ENCODE data around the gene BPIFB1. TPM values are rescaled to one million over a fixed set of nuclear protein-coding genes. Genes with fewer than 3 reads are reported as not detected.

BPIFB1 gene
- total and polyA plus RNA-seq, 2 donors (not counting 3 experiments of a cell fraction or from before 2014, with no cell fraction given): not detected

- POLR2A ChIA-PET: no interaction called here
- Histone ChIP-seq H3K27me3 (ENCODE audit: control insufficient read depth in 2 of 2, insufficient read depth in 2 of 2, low read length in 2 of 2) (no peaks in the 10 kb centered on the region), H3K9ac (replicated peaks; ENCODE audit: extremely low read depth, insufficient read depth, low read length) (no peak overlapping the region), H3K4me2 (ENCODE audit: insufficient read depth, low read length) (no peak overlapping the region), H3K79me2 (ENCODE audit: control insufficient read depth, insufficient read depth, low read length) (no peaks in the 10 kb centered on the region), H4K20me1 (replicated peaks; ENCODE audit: control insufficient read depth, extremely low read depth, insufficient read depth, low read length) (no peaks in the 10 kb centered on the region), H3K9me1 (replicated peaks; ENCODE audit: control insufficient read depth, extremely low read depth, insufficient read depth, low read length) (no peaks in the 10 kb centered on the region), H3K4me1 (ENCODE audit: control insufficient read depth, extremely low read depth, insufficient read depth, low read length) (no peaks in the 10 kb centered on the region), H3K36me3 (ENCODE audit: control insufficient read depth in 2 of 2, extremely low read depth in 1 of 2, insufficient read depth in 2 of 2, low read length in 2 of 2) (no peaks in the 10 kb centered on the region), H3K4me3 (replicated peaks in 1 of 3; ENCODE audit: insufficient read depth in 1 of 3, low read depth in 1 of 3, low read length in 3 of 3) (no peak overlapping the region), H3K9me3 (replicated peaks; ENCODE audit: control insufficient read depth, insufficient read depth, low read length) (no peaks in the 10 kb centered on the region), H2AFZ (ENCODE audit: low read depth, low read length) (no peak overlapping the region), H3K27ac (ENCODE audit: insufficient read depth, low read depth, low read length) (no peak overlapping the region)
- no peak for TF ChIP-seq MAX (IDR thresholded peaks at IDR 0.05; ENCODE audit: insufficient read depth, insufficient read length)
- TF ChIP-seq CTCF (IDR thresholded peaks at IDR 0.05; ENCODE audit: extremely low read depth in 1 of 2, insufficient read depth in 1 of 2, low read depth in 1 of 2, low read length in 2 of 2): no peak
- no peak for TF ChIP-seq GATA2 (IDR thresholded peaks at IDR 0.05; ENCODE audit: insufficient read depth, insufficient read length, low read depth, low read length)
- no TSS peak for BruUV-seq (replicated peaks)
- intact Hi-C loops (cut with micrococcal nuclease): no loop called here
- DNase-seq (ENCODE audit: low read depth, low spot score) (no peak), FAIRE-seq (no peak)
- CTCF ChIA-PET: interaction anchor here (1.2 kb wide), 1 partner anchor 10 kb away, joined by 4 read pairs; no protein-coding TSS in a partner anchor
- dilution Hi-C loops (cut with MboI; ENCODE audit: extremely low pct_ligation_motif_present, low sequenced_read_pairs): no loop called here
Observed at GRCh38 chr20:33311011-33311410, 28.0 kb downstream of the BPIFB1 start.

GRCh38 chr20:33311996-33312395 lies 29.0 kb downstream of the BPIFB1 start:
- Histone ChIP-seq H3K36me3 (ENCODE audit: control insufficient read depth in 2 of 2, extremely low read depth in 1 of 2, insufficient read depth in 2 of 2, low read length in 2 of 2) (no peaks in the 10 kb centered on the region), H3K27ac (ENCODE audit: insufficient read depth, low read depth, low read length) (no peak overlapping the region), H3K4me2 (ENCODE audit: insufficient read depth, low read length) (no peak overlapping the region), H2AFZ (ENCODE audit: low read depth, low read length) (no peak overlapping the region), H3K4me3 (replicated peaks in 1 of 3; ENCODE audit: insufficient read depth in 1 of 3, low read depth in 1 of 3, low read length in 3 of 3) (no peak overlapping the region), H3K9me3 (replicated peaks; ENCODE audit: control insufficient read depth, insufficient read depth, low read length) (no peaks in the 10 kb centered on the region), H3K27me3 (ENCODE audit: control insufficient read depth in 2 of 2, insufficient read depth in 2 of 2, low read length in 2 of 2) (no peaks in the 10 kb centered on the region), H3K4me1 (ENCODE audit: control insufficient read depth, extremely low read depth, insufficient read depth, low read length) (no peaks in the 10 kb centered on the region), H3K79me2 (ENCODE audit: control insufficient read depth, insufficient read depth, low read length) (no peaks in the 10 kb centered on the region), H3K9ac (replicated peaks; ENCODE audit: extremely low read depth, insufficient read depth, low read length) (no peak overlapping the region), H4K20me1 (replicated peaks; ENCODE audit: control insufficient read depth, extremely low read depth, insufficient read depth, low read length) (no peaks in the 10 kb centered on the region), H3K9me1 (replicated peaks; ENCODE audit: control insufficient read depth, extremely low read depth, insufficient read depth, low read length) (no peaks in the 10 kb centered on the region)
- TF ChIP-seq FOS (IDR thresholded peaks at IDR 0.05; ENCODE audit: borderline replicate concordance, insufficient read depth, low read length) (no peak), CTCF (IDR thresholded peaks at IDR 0.05; ENCODE audit: extremely low read depth in 1 of 2, insufficient read depth in 1 of 2, low read depth in 1 of 2, low read length in 2 of 2) (no peak), JUN (IDR thresholded peaks at IDR 0.05; ENCODE audit: borderline replicate concordance, insufficient read depth, insufficient read length, low read depth) (no peak), EZH2 (IDR thresholded peaks at IDR 0.05; ENCODE audit: borderline replicate concordance, low read depth, low read length, severe bottlenecking) (no peak), POLR2AphosphoS5 (IDR thresholded peaks at IDR 0.05; ENCODE audit: insufficient read depth, low read depth, low read length) (no peak), POLR2A (IDR thresholded peaks at IDR 0.05; ENCODE audit: low read depth, low read length) (no peak), MYC (IDR thresholded peaks at IDR 0.05; ENCODE audit: low read depth, low read length) (no peak), GATA2 (IDR thresholded peaks at IDR 0.05; ENCODE audit: insufficient read depth, insufficient read length, low read depth, low read length) (no peak), MAX (IDR thresholded peaks at IDR 0.05; ENCODE audit: insufficient read depth, insufficient read length) (no peak)
- ChIA-PET POLR2A (no interaction called here), CTCF (no interaction called here)
- no peak for FAIRE-seq
- dilution Hi-C loops (cut with MboI; ENCODE audit: extremely low pct_ligation_motif_present, low sequenced_read_pairs): no loop called here
- intact Hi-C loops (cut with micrococcal nuclease): no loop called here
- no peak for DNase-seq (ENCODE audit: low read depth, low spot score)
- BruUV-seq (replicated peaks): no TSS peak
